Right atrium auricular region (tissue), 2 donors: ENCODE results near the gene PWP1. TPM values are rescaled to one million over a fixed set of nuclear protein-coding genes. Genes with fewer than 3 reads are reported as not detected.

Source experiments
- DNase-seq: peaks from one replicate; pipeline ENCODE4 v3.0.0-alpha.2; 2019; ENCODE audit warnings: low spot score
- H3K27ac ChIP-seq, 2 donors: fragments of 200-600 bp; sonication (generic); 1 replicate in 1 of 2; 2 replicates in 1 of 2; pipeline ENCODE4 v1.5.1; 2016 to 2019
- H3K27me3 ChIP-seq, 2 donors: fragments of 200-600 bp; sonication (generic); one replicate each; pipeline versions ENCODE4 v1.5.1 to v1.6.0; 2017 to 2019
- H3K36me3 ChIP-seq: fragments of 200-600 bp; sonication (generic); one replicate; pipeline ENCODE4 v1.5.1; 2016
- H3K4me1 ChIP-seq, 2 donors: fragments of 200-600 bp; sonication (generic); one replicate each; pipeline versions ENCODE4 v1.5.1 to v1.6.0; 2017 to 2019
- H3K4me3 ChIP-seq, 2 donors: fragments of 200-600 bp; sonication (generic); 1 replicate in 1 of 2; 2 replicates in 1 of 2; pipeline ENCODE4 v1.5.1; 2017 to 2019; ENCODE audit warnings: mild to moderate bottlenecking in 1 of 2, moderate library complexity in 1 of 2
- H3K9me3 ChIP-seq, 2 donors: fragments of 200-600 bp; sonication (generic); one replicate each; pipeline ENCODE4 v1.5.1; 2019
- CTCF ChIP-seq, 2 donors: fragments of 200-600 bp; sonication (generic); IDR thresholded peaks; one replicate each; pipeline ENCODE4 v1.5.1; 2019; ENCODE audit warnings: antibody characterized with exemption in 2 of 2
- total RNA-seq, 2 donors: library from RNA; depleted of rRNA; stranded (reverse); fragments of >200 nt; gene quantifications; one replicate each; pipeline ENCODE4 v1.1.0, GENCODE V29; 2016

PWP1 gene
- total RNA-seq, 2 donors from 2014 or later = 22.2 to 49.1 TPM

GRCh38 chr12:107668320-107669098 is 17.1 kb upstream of the PWP1 start:
- H3K27me3 ChIP-seq = no peaks in the 10 kb centered on the region
- no peak for DNase-seq
- H3K9me3 ChIP-seq = no peaks in the 10 kb centered on the region
- no peak overlapping the region for H3K4me3 ChIP-seq
- no peak overlapping the region for H3K27ac ChIP-seq
- no peaks in the 10 kb centered on the region for H3K4me1 ChIP-seq
- no peaks in the 10 kb centered on the region for H3K36me3 ChIP-seq
- no peak for TF ChIP-seq CTCF (IDR thresholded peaks at IDR 0.05)

- H3K27me3 ChIP-seq = no peaks in the 10 kb centered on the region
- H3K36me3 ChIP-seq = no peaks in the 10 kb centered on the region
- H3K4me3 ChIP-seq = no peak overlapping the region
- DNase-seq = no peak
- H3K27ac ChIP-seq = no peak overlapping the region
- TF ChIP-seq CTCF (IDR thresholded peaks at IDR 0.05) = no peak
- no peaks in the 10 kb centered on the region for H3K9me3 ChIP-seq
- H3K4me1 ChIP-seq = no peaks in the 10 kb centered on the region
Observed at GRCh38 chr12:107669946-107670345, 15.7 kb upstream of the PWP1 start.

- Histone ChIP-seq H3K27ac (no peak overlapping the region), H3K36me3 (no peaks in the 10 kb centered on the region), H3K27me3 (no peaks in the 10 kb centered on the region), H3K9me3 (no peaks in the 10 kb centered on the region), H3K4me1 (no peaks in the 10 kb centered on the region), H3K4me3 (no peak overlapping the region)
- TF ChIP-seq CTCF (IDR thresholded peaks at IDR 0.05) = peak; percentile 29 to 50
- DNase-seq = no peak
Observed at GRCh38 chr12:107670999-107671643, 14.5 kb upstream of the PWP1 start.

GRCh38 chr12:107677671-107678070 is 7.9 kb upstream of the PWP1 start:
- H3K4me1 ChIP-seq = no peaks in the 10 kb centered on the region
- no peaks in the 10 kb centered on the region for H3K9me3 ChIP-seq
- no peaks in the 10 kb centered on the region for H3K27me3 ChIP-seq

GRCh38 chr12:107679336-107679735 is 6.3 kb upstream of the PWP1 start:
- Histone ChIP-seq H3K4me1 (no peaks in the 10 kb centered on the region), H3K27me3 (no peaks in the 10 kb centered on the region), H3K4me3 (no peak overlapping the region), H3K9me3 (no peaks in the 10 kb centered on the region), H3K36me3 (no peaks in the 10 kb centered on the region), H3K27ac (no peak overlapping the region)
- TF ChIP-seq CTCF (IDR thresholded peaks at IDR 0.05) = no peak
- no peak for DNase-seq

More at GRCh38 chr12:107677671-107678070, 7.9 kb upstream of the PWP1 start:
- no peaks in the 10 kb centered on the region for H3K36me3 ChIP-seq
- no peak overlapping the region for H3K4me3 ChIP-seq
- no peak for DNase-seq
- TF ChIP-seq CTCF (IDR thresholded peaks at IDR 0.05) = no peak
- no peak overlapping the region for H3K27ac ChIP-seq
